GM12801 (cell line): ENCODE data around the gene BTBD7.

Experiments used
- CTCF ChIP-seq: IDR thresholded peaks from one replicate; pipeline ENCODE4 v1.5.1; 2011; ENCODE audit warnings: control low read depth; ENCODE audit not compliant: insufficient read length; ENCODE audit errors: extremely low read depth

Gene BTBD7

GRCh38 chr14:93347850-93348249 lies 15.0 kb upstream of the BTBD7 start:
- no peak for TF ChIP-seq CTCF

- no peak for TF ChIP-seq CTCF
These were observed 14.3 kb upstream of the BTBD7 start, which contains the start of gene COX8C for GRCh38 chr14:93346926-93347721. Gene COX8C (plus strand): TSS chr14:93347182. CDS start chr14:93347269, 87 bp downstream.

- no peak for TF ChIP-seq CTCF
These were observed 11.0 kb upstream of the BTBD7 start for GRCh38 chr14:93343797-93344196.

- no peak for TF ChIP-seq CTCF
These were observed 10.4 kb upstream of the BTBD7 start for GRCh38 chr14:93343266-93343665.

- TF ChIP-seq CTCF = no peak
These were observed 5.0 kb upstream of the BTBD7 start for GRCh38 chr14:93337884-93338283.

GRCh38 chr14:93337143-93337753 lies 4.4 kb upstream of the BTBD7 start:
- no peak for TF ChIP-seq CTCF

- no peak for TF ChIP-seq CTCF
These were observed 831 bp upstream of the BTBD7 start for GRCh38 chr14:93333631-93334103.
